Body of pancreas (tissue), 4 donors: ENCODE measurements around the gene ZNF560.
"Not testable (repeated sequence)": the region's sequence is repeated elsewhere in the genome, so short reads cannot be mapped to it uniquely, and the experiment has no call there.

Experiments used
- POLR2A ChIP-seq, 3 donors: fragments of 450-650 bp; IDR thresholded peaks; one replicate each; pipeline ENCODE4 v1.6.1; 2016; ENCODE audit warnings: antibody characterized with exemption in 3 of 3, mild to moderate bottlenecking in 2 of 3
- TF ChIP-seq, protein P1 (sequence below), 7 experiments: fragments of 450-650 bp in 4 of 7; fragments of 200-600 bp in 3 of 7; sonication (generic) in 3 of 7; IDR thresholded peaks; one replicate each; pipeline ENCODE4 v1.5.1; 2016 to 2019; ENCODE audit warnings: antibody characterized with exemption in 7 of 7

GRCh38 chr19:9541281-9541680 lies 42.9 kb upstream of the ZNF560 start:
- TF ChIP-seq, protein P1, sequence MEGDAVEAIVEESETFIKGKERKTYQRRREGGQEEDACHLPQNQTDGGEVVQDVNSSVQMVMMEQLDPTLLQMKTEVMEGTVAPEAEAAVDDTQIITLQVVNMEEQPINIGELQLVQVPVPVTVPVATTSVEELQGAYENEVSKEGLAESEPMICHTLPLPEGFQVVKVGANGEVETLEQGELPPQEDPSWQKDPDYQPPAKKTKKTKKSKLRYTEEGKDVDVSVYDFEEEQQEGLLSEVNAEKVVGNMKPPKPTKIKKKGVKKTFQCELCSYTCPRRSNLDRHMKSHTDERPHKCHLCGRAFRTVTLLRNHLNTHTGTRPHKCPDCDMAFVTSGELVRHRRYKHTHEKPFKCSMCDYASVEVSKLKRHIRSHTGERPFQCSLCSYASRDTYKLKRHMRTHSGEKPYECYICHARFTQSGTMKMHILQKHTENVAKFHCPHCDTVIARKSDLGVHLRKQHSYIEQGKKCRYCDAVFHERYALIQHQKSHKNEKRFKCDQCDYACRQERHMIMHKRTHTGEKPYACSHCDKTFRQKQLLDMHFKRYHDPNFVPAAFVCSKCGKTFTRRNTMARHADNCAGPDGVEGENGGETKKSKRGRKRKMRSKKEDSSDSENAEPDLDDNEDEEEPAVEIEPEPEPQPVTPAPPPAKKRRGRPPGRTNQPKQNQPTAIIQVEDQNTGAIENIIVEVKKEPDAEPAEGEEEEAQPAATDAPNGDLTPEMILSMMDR (IDR thresholded peaks at IDR 0.05), result not testable (repeated sequence)
- not testable (repeated sequence) for TF ChIP-seq POLR2A (IDR thresholded peaks at IDR 0.05)
